Measurements from ENCODE around the gene SYNE1.

The SYNE1 gene

DNA sequence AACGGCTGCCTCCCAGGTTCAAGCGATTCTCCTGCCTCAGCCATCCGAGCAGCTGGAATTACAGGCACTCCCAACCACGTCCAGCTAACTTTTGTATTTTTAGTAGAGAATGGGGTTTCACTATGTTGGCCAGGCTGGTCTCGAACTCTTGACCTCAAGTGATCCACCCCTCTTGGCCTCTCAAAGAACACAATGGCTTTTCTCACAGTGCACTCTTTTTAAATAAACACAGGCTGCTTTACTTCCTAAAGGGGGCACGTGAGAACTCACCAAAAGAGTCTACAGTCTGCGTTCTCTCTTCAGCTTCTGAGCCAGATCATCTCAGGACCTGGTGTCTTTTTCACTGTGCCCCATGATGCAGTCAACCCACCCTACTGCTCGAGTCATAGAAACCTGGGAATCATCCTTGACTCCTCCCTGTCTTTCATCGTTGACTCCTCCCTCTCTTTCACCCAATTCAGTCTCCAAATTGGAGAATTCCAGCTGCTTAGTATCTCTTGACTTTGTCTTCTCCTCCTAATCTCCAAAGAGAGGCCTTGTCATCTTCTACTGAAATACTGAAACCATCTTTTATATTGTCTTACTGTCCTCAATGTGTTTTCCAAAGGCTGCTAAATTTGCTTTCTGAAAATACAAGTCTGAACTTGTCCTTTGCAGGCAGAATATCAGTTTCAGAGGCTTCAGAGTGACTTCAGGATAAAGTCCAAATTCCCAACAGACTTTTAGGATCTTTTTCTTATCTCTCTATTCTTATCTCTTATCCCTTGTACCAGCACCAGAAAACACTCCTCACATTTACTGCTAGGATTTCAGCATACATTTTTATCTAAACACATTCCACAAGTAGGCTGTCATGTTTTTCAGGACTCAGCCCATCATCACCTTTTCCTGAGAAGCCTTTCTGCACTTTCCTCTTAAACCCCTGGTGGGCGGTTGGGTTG, 323.4 kb downstream of the SYNE1 start:
- DNase-seq (ENCODE audit: low read depth): no peak

DNA sequence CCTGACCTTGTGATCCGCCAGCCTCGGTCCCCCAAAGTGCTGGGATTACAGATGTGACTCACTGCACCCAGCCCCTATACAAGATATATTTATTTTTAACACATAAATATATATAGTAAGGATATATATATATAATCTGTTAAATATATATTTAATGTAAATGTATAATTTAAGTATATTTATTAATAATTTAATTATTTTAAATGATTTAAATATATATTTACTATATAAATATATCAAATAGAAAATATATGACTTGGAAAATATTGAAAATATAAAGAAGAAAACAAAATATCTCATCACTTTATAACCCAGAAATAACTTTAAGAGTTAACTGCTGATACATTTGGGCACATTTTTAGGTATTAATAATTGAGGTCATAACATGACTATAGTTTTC, 324.7 kb downstream of the SYNE1 start:
- DNase-seq (ENCODE audit: low read depth): no peak

DNA sequence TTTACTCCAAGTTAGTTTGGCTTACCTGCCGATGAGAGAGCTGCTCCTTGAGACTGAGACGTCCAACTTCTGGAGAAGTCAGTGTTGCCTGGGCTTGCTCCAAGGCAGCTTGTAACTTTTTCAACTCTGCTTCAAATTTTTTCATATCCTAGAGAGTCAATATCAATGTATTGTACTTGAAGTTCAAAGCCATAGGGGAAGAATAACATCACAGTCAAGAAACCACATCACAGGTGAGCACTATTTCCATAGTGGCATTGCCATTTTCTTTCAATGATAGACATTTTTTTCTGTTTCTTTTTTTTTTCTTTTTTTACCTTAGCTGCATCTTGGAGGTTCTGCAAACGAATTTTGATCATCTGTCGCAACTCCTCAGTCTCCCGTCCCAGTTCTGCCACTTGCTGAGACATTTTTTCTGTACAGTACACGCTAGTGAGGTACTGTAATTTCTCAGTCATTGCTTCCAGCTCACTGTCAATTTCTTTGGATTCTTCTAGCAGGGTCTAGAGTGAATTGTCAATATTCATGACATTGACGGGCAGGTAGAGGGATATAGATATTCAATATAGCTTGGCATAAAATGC, 326.7 kb downstream of the SYNE1 start:
- DNase-seq (ENCODE audit: low read depth): no peak

DNA sequence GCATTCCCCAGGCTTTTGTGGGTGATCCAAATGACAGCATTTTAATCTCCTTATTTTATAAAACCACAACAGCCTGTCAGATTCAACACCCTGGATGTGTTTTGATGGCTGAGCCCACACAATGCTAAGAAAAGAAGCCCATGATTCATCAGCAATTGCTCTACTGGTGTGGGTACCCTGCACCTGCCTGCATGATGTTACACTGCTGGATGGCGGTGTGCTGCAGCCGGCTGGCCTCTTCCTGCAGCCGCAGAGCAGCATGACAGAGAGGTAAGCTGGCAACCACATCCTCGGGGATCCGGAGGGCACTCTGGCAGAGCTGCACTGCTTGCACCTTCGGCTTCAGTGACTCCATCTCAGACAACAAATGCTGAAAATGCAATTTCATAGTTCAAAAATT, 327.5 kb downstream of the SYNE1 start:
- peak; percentile 61 for DNase-seq (ENCODE audit: low read depth)

DNA sequence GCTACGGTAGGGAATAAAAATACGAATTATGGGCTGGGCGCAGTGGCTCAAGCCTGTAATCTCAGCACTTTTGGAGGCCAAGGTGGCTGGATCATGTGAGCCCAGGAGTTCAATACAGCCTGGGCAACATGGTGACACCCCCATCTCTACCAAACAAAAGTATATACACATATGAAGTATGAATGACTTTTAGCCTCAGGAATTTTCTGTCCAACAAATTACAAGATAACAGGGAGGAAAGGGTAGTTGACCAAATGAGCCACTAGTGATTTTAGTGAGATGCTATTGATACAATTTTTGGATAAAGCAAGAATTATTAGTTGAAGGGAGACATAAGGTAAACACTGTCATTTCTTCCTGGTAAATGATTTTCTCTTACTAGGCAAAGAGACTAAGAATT, 328.2 kb downstream of the SYNE1 start:
- DNase-seq (ENCODE audit: low read depth): no peak

DNA sequence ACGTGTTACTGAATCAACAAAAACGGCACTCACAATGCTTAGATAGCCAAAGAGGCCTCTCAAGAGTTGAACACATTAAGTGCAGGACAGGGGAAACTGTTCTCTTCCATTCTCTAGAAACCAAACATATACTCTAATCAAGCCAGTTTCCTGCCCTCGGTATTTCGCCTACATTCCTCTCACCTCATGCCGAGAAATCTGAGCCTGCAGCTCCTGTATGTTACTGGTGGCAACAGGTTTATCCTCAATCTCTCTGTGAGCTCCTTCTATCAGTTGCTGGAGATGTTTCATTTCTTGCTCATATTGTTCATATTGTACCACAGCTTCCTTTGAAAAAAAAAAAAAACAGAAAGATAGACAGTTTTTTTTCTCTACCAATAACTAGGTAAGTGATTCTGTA, 328.9 kb downstream of the SYNE1 start:
- DNase-seq (ENCODE audit: low read depth): no peak

DNA sequence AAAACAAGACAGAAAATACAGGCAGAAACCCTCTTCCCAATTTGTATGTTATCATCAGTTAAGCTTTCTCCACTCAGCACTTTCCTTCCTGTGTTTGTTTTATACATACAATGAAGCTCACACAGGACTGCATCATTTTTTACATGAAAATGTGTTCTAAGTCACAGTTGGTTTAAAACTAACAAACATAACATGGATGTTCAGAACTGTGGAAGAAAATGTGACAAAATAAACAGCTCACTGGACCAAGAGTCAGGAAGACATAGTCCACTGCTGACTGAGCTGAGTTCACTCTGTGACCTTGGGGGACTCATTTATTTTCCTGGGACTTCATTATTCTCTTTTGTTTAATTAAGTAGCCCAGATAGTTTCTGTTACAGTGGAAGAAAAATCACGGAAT, 331.5 kb downstream of the SYNE1 start:
- no peak for DNase-seq (ENCODE audit: low read depth)

DNA sequence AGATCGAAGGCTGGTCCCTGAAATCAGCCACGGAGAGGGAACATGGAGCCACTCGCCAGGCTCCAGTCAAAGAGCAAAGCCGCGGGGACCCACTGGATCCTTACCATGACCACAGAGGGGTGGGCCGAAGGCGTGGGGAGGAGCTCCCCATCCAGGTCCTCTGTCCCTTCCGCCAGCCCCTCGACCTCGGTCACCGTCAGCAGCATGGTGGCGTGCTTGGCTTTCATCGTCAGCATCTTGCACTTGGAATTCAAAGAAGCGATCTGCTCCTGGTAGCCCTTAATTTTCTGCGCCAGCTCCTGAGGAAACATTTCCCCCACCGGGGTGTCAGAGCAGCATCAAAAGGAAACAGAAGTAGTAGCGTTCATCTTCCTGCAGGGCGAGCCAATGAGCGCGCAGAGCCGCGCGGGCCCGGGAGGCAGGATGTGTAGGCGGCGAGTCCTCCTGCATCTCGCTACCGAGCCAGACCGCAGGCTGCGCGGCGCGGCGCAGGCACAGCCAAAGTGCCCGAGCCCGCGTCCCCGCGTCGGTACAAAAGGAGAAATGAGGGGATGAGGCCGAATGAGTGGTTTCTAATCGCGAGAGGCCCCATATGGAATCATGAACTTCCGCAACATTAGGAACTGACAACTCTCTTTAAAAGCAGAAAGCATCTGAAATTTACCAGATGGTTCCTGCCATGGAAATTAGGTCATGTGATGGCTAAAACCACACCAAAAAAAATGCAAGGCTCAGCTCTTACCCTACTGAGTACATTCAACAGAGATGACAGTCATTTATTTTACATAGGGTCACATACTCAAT, 335.2 kb downstream of the SYNE1 start:
- peak; percentile 80 for DNase-seq (ENCODE audit: low read depth)

DNA sequence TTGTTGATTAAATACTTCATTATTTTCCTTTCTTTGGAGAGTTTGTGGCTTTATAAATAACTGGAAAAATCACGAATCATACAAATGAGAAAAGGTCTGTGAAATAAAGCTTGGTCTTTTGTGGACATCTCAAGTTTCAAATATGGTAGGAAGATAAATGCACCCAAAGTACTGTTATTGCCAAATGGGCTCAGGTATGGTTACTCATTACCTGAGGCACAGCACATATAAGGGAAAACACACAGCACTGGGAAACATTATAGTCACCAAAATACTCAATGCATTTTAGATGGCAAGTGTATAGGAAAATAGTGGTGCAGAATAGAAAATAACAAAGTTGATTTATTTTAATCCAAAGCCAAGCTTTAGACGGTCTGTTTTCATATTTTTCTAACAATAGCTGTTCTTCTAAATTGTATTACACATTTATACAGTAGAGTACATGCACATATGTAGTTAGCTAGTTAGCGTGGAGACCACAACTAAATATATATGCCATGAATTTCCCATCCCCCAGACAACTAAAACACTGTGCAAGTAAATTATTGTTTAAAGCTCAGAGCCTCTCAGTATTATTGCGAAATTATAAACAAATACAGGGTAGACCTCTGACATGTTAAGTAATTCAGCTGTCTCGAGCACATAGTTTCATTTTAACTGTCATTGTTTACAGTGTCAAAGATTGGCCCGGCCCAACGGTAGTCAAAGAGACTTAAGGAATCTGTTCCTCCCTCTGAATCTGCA, 336.0 kb downstream of the SYNE1 start:
- no peak for DNase-seq (ENCODE audit: low read depth)

DNA sequence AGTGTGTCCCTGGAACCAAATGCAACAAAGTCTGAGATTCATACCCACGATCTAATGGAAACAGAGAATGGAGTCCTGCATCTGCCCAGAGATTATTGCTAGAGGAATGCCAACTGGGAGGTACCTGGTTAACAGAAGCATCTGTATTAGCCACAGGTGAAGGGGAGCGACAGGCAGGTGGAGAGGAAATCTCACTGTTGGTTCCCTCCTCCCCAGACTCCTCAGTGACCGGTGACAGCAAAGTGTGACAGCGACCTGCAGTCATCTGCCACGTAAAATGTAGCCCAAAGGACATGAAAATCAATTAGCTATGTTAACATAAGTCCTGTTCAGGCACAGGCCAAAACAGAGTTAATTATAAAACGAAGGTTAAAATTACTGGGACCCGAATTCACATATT, 336.6 kb downstream of the SYNE1 start:
- no peak for DNase-seq (ENCODE audit: low read depth)

DNA sequence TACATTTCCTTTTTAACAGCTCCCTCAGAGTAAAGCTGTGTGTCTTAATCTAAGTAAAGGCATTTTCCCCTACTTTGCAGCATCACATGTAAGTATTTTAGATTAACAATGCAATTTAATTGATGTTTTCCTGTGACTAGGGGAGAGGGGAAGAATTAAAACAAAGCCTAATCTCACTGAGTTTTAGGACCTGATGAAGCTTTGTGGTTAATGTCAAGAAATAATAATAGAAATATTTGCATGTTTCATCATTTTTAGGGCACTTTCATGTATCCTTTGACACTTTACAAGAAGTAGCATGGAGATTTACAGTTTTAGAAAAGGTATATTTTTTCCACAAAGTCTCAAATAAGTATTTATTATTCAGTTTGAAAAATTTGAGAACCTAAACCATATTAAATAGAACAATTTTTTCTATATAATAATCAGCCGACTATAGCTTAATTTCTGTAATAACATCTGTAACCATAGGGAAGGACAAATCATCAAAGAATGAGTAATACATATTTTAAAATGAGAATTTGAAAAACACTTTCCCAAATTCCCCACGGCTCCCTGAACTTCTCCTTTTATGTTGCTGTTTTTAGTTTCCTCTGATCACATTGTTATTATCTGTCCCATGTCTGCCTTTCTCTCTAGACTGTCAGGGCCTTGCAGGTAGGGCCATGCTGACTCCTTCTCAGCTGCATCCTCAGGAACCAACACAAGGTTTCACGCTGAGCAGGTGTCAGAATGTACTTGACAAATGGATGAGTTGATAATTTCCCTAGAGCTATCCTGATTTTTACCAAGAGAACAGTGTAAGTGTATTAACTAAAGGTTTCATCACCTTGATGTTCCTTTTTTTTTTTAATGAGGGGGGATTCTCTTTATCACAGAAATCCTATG, 338.1 kb downstream of the SYNE1 start:
- DNase-seq (ENCODE audit: low read depth): no peak

DNA sequence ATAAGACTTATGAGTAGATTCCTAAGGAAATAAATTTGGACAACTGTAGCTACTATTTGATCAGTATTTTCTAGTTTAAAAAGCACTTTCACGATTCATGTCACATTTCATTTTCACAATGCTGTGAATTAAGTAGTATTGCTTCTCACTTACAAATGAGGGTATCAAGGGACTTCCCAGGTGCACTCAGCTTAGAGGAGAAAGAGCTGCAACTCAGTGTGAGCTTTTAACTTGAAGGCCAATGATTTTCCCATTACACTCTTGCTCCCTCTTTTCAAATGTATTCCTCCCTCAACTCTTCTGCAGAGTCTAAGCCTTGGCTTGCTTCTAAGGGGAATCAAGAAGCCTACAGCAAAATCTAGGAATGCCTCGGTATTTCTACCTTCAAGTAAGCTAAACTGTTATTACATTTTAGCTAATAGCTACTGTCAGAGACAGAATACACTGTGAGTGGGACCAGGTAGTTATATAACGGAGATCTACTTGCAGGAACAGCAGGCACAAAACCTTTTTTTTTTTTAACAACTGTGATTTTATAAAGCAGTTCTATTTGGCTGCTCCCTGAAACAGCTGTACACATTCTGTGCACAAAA, 339.0 kb downstream of the SYNE1 start:
- no peak for DNase-seq (ENCODE audit: low read depth)

DNA sequence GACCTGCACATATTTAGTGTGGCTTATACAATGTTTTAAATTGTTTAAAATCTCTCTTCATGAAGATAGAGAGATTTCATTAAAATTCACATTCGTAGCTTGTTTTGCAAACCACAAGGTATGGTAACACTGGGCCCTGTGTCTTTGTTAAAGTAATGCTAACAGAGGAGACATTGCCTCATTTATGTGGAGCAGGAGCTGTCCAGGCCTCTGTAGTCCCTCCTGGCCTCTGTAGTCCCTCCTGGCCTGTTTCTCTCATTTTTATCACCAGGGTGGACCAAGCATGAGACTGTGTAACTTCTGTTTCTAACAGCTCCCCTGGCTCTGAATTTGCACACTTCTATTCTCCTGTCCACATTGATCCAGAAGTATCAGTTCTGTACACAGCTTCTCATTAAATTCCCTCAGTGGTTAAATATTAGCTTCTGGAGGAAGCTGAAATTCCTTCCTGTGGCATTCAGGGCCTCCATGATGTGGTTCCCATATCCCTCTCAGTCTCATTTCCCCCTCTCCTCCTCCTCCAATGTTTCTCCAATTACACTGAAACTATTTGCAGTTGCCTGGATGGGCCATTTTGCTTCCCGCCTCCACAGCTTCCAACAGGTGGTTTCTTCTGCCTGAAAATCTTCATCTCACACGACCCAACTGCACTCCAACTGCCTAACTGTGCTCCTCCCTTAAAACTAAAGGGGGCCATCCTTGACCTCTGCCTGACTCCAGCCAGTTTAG, 340.4 kb downstream of the SYNE1 start:
- no peak for DNase-seq (ENCODE audit: low read depth)

DNA sequence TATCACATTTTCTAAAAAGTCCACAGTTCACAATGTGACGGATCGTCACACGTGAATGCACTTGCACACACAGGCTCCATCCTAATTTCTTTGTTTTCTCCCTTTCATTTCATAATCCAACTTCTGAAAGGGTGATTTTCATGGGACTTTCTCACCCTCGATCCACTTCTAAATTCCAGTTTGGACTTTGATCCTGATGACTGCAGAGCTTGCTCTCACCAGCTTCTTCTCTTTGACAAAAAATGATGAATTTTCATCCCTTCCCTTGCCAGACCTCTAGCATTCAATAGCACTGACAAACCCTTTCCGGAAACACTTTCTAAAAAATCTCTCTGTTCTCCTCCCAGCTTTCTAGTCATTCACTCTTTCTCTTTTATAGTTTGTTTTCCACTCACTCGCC, 341.2 kb downstream of the SYNE1 start:
- no peak for DNase-seq (ENCODE audit: low read depth)

DNA sequence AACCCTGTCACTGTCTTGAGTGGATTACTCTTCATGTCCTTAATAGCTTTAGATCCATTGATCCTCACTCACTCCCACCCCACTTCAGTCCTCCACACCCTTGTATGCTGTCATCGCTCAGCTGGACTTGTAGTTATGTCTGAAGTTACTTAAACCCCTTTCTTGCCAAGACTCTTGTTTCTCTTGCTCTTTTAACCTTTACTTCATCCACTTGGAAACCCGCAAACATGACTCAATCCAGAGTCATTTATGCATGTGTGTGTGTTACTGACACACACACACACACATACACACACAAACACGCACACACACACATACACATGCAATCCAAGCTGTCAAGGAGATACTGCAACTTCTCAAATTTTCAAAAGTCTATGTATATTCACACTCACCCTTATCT, 341.8 kb downstream of the SYNE1 start:
- no peak for DNase-seq (ENCODE audit: low read depth)

DNA sequence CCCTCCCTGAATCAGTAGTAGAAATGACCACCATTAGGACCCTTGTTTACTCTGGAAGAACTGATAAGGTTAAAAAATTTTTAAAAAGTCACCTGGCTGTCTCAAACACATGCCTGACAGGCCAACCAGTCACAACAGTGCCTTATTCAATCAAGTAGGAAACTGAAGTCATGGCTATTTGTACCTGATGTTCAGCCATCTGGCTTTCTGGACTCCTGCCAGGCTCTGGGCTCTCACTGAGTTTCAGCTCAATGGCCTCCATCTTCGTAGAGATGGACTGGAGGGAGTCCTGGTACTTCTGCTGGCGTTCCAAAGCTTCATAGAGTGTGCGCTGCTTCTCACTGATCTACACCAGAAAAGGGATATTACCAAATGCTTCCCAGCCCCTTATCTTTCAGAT, 343.8 kb downstream of the SYNE1 start:
- no peak for DNase-seq (ENCODE audit: low read depth)

DNA sequence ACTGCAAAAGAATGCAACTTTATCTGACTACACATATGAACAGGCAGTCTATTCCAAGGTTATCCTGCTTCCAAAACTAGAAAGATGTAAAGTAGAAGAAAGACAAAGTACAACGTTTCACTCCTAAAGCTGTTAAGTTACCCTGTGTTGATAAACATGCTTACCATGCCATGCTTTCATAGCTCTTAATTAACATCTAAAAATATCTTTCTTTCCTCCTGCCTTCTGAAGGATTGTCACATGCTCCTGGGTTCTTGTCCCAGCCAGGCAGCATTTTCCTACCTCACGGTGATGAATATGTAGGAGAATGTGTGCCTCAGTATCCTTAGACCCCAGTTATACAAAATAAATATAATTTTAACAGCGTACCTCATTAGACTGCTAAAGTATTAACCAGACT, 344.6 kb downstream of the SYNE1 start:
- DNase-seq (ENCODE audit: low read depth): no peak

DNA sequence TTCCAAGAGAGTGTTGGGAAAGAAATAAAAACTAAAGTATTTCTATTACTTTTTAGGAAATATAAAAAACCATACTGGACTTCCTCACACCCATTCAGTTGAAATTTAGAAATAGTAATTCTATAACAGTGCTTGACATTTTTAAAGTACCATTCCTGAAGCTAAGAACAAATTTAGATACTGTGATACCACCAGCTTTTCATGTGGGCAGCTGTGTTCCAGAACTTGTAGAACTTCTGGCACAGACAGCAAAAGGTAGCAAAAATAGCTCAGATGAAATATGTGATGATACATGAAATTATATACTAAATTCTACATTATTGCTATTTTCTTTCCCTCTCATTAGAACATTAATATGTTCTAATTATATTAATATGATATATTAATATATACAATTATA, 346.5 kb downstream of the SYNE1 start:
- no peak for DNase-seq (ENCODE audit: low read depth)

DNA sequence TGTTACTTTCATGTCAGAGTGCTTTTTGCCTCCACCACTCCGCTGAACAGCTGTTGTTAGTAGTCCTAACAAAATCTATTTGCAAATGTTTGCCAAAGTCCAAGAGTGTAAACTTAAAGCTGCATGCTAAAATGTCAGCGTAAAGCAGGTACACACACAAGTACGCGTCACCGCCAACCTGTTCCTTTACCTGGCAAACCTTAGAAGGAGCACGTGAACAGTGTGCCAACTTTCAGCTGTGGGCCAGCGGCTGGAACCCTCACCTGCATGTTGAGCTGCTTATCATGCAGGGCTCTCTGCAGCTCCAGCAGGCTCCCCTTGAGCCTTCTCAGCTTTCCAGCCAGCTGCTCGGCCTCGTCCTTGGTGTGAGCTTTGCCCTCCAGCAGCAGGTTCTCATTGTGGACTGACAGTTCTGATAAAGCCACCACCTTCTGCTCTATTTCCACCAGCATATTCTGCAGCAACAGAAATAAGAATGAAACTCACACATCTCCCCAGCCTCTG, 359.3 kb downstream of the SYNE1 start:
- DNase-seq (ENCODE audit: low read depth): no peak

DNA sequence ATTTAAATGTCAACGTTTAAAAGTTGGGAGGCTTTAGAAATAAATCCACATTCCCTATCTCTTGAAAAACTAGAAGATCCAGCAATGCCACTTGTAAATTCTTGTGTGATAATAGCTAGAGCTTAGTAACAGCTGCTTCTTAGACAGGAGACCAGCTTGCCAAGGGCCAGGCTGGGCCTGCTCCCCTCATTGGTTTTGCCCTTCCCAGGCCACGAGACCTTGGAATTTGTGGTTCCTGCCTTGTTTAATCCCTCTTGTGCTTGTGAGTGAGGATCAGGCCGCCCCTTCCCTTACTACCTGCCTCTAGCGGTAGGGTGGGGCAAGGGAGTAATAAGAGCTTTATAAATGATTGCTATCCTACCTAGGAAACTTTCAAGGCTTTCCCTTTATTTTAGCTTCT, 363.5 kb downstream of the SYNE1 start:
- no peak for DNase-seq (ENCODE audit: low read depth)

Measured in activated T-helper 1 cell treated with Interleukin-2 at 50 U/mL for 16 hours (primary cell).